HepG2 (cell line): ENCODE results near the gene KDM7A. TPM values are rescaled to one million over a fixed set of nuclear protein-coding genes. Genes with fewer than 3 reads are reported as not detected.

Experiments used
- ARHGAP35 ChIP-seq: sonication (generic); formaldehyde crosslinking; IDR thresholded peaks from 2 replicates; pipeline ENCODE4 v1.9.0; 2022; ENCODE audit warnings: mild to moderate bottlenecking, inconsistent platforms, moderate library complexity, missing genetic modification reagents, borderline replicate concordance
- CHD4 ChIP-seq: fragments of 200-600 bp; sonication (generic); IDR thresholded peaks from 2 replicates; pipeline ENCODE4 v1.7.0; 2017; ENCODE audit warnings: mild to moderate bottlenecking, low read length, borderline replicate concordance
- CREB3 ChIP-seq: sonication (generic); formaldehyde crosslinking; IDR thresholded peaks from 2 replicates; pipeline ENCODE4 v1.5.0; 2020; ENCODE audit warnings: missing genetic modification reagents
- KIAA2018 ChIP-seq: sonication (generic); formaldehyde crosslinking; IDR thresholded peaks from 2 replicates; pipeline ENCODE4 v1.5.0; 2020; ENCODE audit warnings: mild to moderate bottlenecking, missing genetic modification reagents, borderline replicate concordance
- ZBTB42 ChIP-seq: sonication (generic); formaldehyde crosslinking; IDR thresholded peaks from 2 replicates; pipeline ENCODE4 v1.5.0; 2020; ENCODE audit warnings: mild to moderate bottlenecking, missing genetic modification reagents
- ZNF329 ChIP-seq: sonication (generic); formaldehyde crosslinking; IDR thresholded peaks from 2 replicates; pipeline ENCODE4 v1.9.0; 2021; ENCODE audit warnings: low read depth, mild to moderate bottlenecking, missing genetic modification reagents
- ZNF33A ChIP-seq: sonication (generic); formaldehyde crosslinking; IDR thresholded peaks from 2 replicates; pipeline ENCODE4 v1.5.1; 2020; ENCODE audit warnings: missing genetic modification reagents, mild to moderate bottlenecking, moderate library complexity, borderline replicate concordance
- ZNF382 ChIP-seq: sonication (generic); formaldehyde crosslinking; IDR thresholded peaks from 2 replicates; pipeline ENCODE4 v1.5.0; 2020; ENCODE audit warnings: missing genetic modification reagents, mild to moderate bottlenecking, borderline replicate concordance
- ZNF510 ChIP-seq: sonication (generic); formaldehyde crosslinking; IDR thresholded peaks from 2 replicates; pipeline ENCODE4 v1.4.0; 2020; ENCODE audit warnings: low read depth, mild to moderate bottlenecking, missing genetic modification reagents
- ZNF788 ChIP-seq: sonication (generic); formaldehyde crosslinking; IDR thresholded peaks from 2 replicates; pipeline ENCODE4 v1.5.0; 2020; ENCODE audit warnings: mild to moderate bottlenecking, missing genetic modification reagents, borderline replicate concordance
- polyA plus RNA-seq, 8 experiments: library from polyadenylated mRNA; depleted of rRNA in 3 of 8; stranded (reverse) in 7 of 8; unstranded in 1 of 8; fragments of >200 nt; fragmentation: Illumina TruSeq in 4 of 8; extraction: Trizol in 4 of 8; gene quantifications; 2 replicates each; pipeline versions ENCODE4 v1.2.1 to v1.2.3, GENCODE V29; 2011 to 2016; ENCODE audit warnings: low read depth in 4 of 8, missing spikeins in 1 of 8, mixed read lengths in 1 of 8; ENCODE audit not compliant: insufficient read depth in 1 of 8
- total RNA-seq, 5 experiments: library from RNA; depleted of rRNA; stranded (reverse); fragments of >200 nt; fragmentation: Illumina TruSeq; extraction: Trizol; gene quantifications; 2 replicates each; pipeline ENCODE4 v1.2.3, GENCODE V29; 2016; ENCODE audit warnings: low read depth in 1 of 5
- TF ChIP-seq, protein P1 (sequence below): sonication (generic); formaldehyde crosslinking; IDR thresholded peaks from 2 replicates; pipeline ENCODE4 v1.4.0; 2020; ENCODE audit warnings: missing genetic modification reagents, borderline replicate concordance
- TF ChIP-seq, protein P2 (sequence below): sonication (generic); formaldehyde crosslinking; IDR thresholded peaks from 2 replicates; pipeline ENCODE4 v1.8.0; 2022; ENCODE audit warnings: missing genetic modification reagents, mild to moderate bottlenecking, moderate library complexity, borderline replicate concordance

KDM7A gene
- total and polyA plus RNA-seq, 2 of the 13 experiments (the other 11 are each of a cell fraction or from before 2014, with no cell fraction given), result 10.8 to 16.8 TPM

DNA sequence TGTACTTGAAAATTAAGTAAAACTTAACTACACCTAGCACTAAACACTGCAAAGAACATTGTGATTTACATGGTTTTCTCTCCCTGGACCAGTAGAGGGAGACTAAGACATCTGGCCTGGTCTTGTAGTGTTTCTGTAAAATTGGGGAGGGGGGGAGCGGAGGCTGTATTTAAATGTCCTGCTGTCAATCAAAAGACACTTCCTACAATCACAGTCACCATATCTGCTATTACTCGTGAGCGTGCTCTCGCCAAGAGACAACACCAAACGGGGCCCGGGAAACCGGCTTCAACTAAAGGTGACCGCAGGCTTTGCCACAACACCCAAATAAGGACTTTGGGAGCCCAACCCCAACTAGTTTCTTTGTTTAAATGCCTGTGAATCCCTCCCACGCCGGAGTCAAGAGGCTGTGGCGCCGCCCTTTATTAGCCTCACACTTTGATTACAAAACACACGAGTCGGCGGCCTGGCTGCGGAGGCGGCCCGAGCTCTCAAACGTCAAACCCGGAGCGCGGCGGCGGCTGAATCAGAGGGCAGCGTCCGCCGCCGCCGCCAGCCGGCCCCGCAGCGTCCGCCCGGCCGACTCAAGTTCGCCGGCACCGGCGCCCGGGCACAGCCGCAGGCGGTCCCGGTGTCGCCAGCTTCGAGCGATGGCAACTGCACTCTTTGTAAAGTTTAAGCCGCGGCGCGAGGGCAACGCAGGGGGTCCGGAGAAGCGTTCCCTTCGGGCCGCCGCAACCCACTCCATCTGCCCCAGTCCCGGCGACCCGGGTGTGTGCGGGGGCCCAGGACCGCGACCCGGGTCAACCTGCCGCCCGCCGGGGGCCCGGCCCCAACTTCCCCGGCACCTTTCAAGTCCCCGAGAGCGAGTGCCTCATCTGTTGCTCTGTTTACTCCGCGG lies 1.3 kb downstream of the KDM7A start (continued):
- TF ChIP-seq ZNF329 (CRISPR knock-in tag), result no peak
- TF ChIP-seq CHD4, result no peak
- TF ChIP-seq KIAA2018 (CRISPR knock-in tag), result no peak
- 0 out of 2 replicates have a peak, but pooled peaks have one; percentile 83 for TF ChIP-seq ZNF510
- peak; percentile 71; the same call in 1 of the 2 replicates for TF ChIP-seq CREB3
- no peak for TF ChIP-seq ARHGAP35 (CRISPR knock-in tag)
- no peak; the same call in 1 of the 2 replicates for TF ChIP-seq ZNF788 (CRISPR knock-in tag)
- no peak for TF ChIP-seq ZNF33A (CRISPR knock-in tag)
- TF ChIP-seq, protein P1, sequence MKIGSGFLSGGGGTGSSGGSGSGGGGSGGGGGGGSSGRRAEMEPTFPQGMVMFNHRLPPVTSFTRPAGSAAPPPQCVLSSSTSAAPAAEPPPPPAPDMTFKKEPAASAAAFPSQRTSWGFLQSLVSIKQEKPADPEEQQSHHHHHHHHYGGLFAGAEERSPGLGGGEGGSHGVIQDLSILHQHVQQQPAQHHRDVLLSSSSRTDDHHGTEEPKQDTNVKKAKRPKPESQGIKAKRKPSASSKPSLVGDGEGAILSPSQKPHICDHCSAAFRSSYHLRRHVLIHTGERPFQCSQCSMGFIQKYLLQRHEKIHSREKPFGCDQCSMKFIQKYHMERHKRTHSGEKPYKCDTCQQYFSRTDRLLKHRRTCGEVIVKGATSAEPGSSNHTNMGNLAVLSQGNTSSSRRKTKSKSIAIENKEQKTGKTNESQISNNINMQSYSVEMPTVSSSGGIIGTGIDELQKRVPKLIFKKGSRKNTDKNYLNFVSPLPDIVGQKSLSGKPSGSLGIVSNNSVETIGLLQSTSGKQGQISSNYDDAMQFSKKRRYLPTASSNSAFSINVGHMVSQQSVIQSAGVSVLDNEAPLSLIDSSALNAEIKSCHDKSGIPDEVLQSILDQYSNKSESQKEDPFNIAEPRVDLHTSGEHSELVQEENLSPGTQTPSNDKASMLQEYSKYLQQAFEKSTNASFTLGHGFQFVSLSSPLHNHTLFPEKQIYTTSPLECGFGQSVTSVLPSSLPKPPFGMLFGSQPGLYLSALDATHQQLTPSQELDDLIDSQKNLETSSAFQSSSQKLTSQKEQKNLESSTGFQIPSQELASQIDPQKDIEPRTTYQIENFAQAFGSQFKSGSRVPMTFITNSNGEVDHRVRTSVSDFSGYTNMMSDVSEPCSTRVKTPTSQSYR, result no peak
- TF ChIP-seq ZNF382 (CRISPR knock-in tag), result no peak
- TF ChIP-seq, protein P2, sequence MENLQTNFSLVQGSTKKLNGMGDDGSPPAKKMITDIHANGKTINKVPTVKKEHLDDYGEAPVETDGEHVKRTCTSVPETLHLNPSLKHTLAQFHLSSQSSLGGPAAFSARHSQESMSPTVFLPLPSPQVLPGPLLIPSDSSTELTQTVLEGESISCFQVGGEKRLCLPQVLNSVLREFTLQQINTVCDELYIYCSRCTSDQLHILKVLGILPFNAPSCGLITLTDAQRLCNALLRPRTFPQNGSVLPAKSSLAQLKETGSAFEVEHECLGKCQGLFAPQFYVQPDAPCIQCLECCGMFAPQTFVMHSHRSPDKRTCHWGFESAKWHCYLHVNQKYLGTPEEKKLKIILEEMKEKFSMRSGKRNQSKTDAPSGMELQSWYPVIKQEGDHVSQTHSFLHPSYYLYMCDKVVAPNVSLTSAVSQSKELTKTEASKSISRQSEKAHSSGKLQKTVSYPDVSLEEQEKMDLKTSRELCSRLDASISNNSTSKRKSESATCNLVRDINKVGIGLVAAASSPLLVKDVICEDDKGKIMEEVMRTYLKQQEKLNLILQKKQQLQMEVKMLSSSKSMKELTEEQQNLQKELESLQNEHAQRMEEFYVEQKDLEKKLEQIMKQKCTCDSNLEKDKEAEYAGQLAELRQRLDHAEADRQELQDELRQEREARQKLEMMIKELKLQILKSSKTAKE (CRISPR knock-in tag), result peak; percentile 25; the same call in 1 of the 2 replicates
- no peak for TF ChIP-seq ZBTB42 (CRISPR knock-in tag)
